GM12878 (cell line): Measurements from ENCODE around the gene MAD1L1. TPM values are rescaled to one million over a fixed set of nuclear protein-coding genes. Genes with fewer than 3 reads are reported as not detected.

Experiments
- ATAC-seq: fragments of 200-7000 bp; cut with Tn5 transposase; 3 replicates; pipeline ENCODE4 v1.9.1; 2020; ENCODE audit warnings: mild to moderate bottlenecking, moderate library complexity
- BruUV-seq: library from RNA; stranded (reverse); fragments of 400-500 nt; replicated peaks from 2 replicates; lab custom pipeline; 2021; lab: Mats Ljungman, UMichigan
- CTCF ChIA-PET: fragments of 300-600 bp; sonication (Branson Sonifier 250); formaldehyde crosslinking; extraction: SDS; loops from one replicate; lab custom pipeline; 2021; ENCODE audit warnings: inconsistent platforms; lab: Yijun Ruan, JAX
- POLR2A ChIA-PET: fragments of 350-600 bp; formaldehyde crosslinking; extraction: SDS; loops from one replicate; lab custom pipeline; 2021; ENCODE audit warnings: inconsistent platforms; lab: Charles Lee
- RAD21 ChIA-PET: fragments of 300-600 bp; sonication (Branson Sonifier 250); formaldehyde crosslinking; loops from one replicate; lab custom pipeline; 2023; ENCODE audit warnings: antibody characterized with exemption; ENCODE audit not compliant: unreplicated experiment; lab: Charles Lee
- SMC1A ChIA-PET: fragments of 300-600 bp; sonication (Branson Sonifier 250); formaldehyde crosslinking; loops from one replicate; lab custom pipeline; 2023; ENCODE audit not compliant: unreplicated experiment, uncharacterized antibody; lab: Charles Lee
- DNase-seq: peaks from one replicate; pipeline ENCODE4 v3.0.0-alpha.2; 2011; ENCODE audit warnings: low read depth, low spot score
- FAIRE-seq: peaks from 3 replicates; lab custom pipeline; 2011; peaks lifted over from hg19 to GRCh38; lab: Jason Lieb, UNC
- H2AFZ ChIP-seq: 2 replicates; pipeline ENCODE4 v1.6.0; 2011; ENCODE audit warnings: low read depth, low read length, control low read depth; ENCODE audit not compliant: control insufficient read depth
- H3K27ac ChIP-seq: 2 replicates; pipeline ENCODE4 v1.5.1; 2011; ENCODE audit warnings: control low read depth; ENCODE audit not compliant: control insufficient read depth, insufficient read depth
- H3K27me3 ChIP-seq, 2 experiments: replicated peaks in 1 of 2; 2 replicates each; pipeline versions ENCODE4 v1.6.0 to v1.6.1; 2011; ENCODE audit warnings: low read length in 1 of 2; ENCODE audit not compliant: control insufficient read depth in 2 of 2, insufficient read depth in 2 of 2
- H3K36me3 ChIP-seq, 2 experiments: 2 replicates each; pipeline ENCODE4 v1.5.1; 2011; ENCODE audit warnings: low read length in 1 of 2; ENCODE audit not compliant: control insufficient read depth in 2 of 2, insufficient read depth in 2 of 2
- H3K4me1 ChIP-seq: 2 replicates; pipeline ENCODE4 v1.6.1; 2011; ENCODE audit warnings: mild to moderate bottlenecking, low read length, moderate library complexity, mixed read lengths; ENCODE audit not compliant: control insufficient read depth, insufficient read depth
- H3K4me2 ChIP-seq: 2 replicates; pipeline ENCODE4 v1.6.0; 2011; ENCODE audit warnings: control low read depth; ENCODE audit not compliant: control insufficient read depth, insufficient read depth
- H3K4me3 ChIP-seq: fragments of 200-600 bp; sonication (generic); 2 replicates; pipeline ENCODE4 v1.5.1; 2016
- H3K79me2 ChIP-seq: 2 replicates; pipeline ENCODE4 v1.6.0; 2011; ENCODE audit warnings: low read length; ENCODE audit not compliant: control insufficient read depth, insufficient read depth
- H3K9ac ChIP-seq: 2 replicates; pipeline ENCODE4 v1.8.0; 2011; ENCODE audit warnings: low read length, control low read depth, mixed read lengths; ENCODE audit not compliant: control insufficient read depth, insufficient read depth
- H3K9me3 ChIP-seq: replicated peaks from 3 replicates; pipeline ENCODE4 v1.5.1; 2011; ENCODE audit warnings: mild to moderate bottlenecking, low read length; ENCODE audit not compliant: control insufficient read depth, insufficient read depth
- H4K20me1 ChIP-seq: 2 replicates; pipeline ENCODE4 v1.6.0; 2011; ENCODE audit not compliant: control insufficient read depth, insufficient read depth
- BHLHE40 ChIP-seq, 2 experiments: fragments of 450-650 bp in 1 of 2; IDR thresholded peaks; 2 replicates each; pipeline ENCODE4 v1.6.1; 2011 to 2017; ENCODE audit warnings: low read depth in 2 of 2, borderline replicate concordance in 1 of 2, improper control_type of control experiment in 1 of 2, low read length in 1 of 2, mild to moderate bottlenecking in 1 of 2
- CBX5 ChIP-seq: sonication (generic); IDR thresholded peaks from 2 replicates; pipeline ENCODE4 v1.6.1; 2016; ENCODE audit warnings: low read depth, moderate library complexity, mild to moderate bottlenecking, inconsistent platforms
- CREB1 ChIP-seq: IDR thresholded peaks from 2 replicates; pipeline ENCODE4 v1.6.1; 2012; ENCODE audit warnings: low read depth, mild to moderate bottlenecking, inconsistent platforms
- FOXK2 ChIP-seq: fragments of 450-650 bp; IDR thresholded peaks from 2 replicates; pipeline ENCODE4 v1.6.1; 2017; ENCODE audit warnings: mild to moderate bottlenecking, moderate library complexity
- FOXM1 ChIP-seq: IDR thresholded peaks from 2 replicates; pipeline ENCODE4 v1.6.1; 2012; ENCODE audit warnings: low read depth, mild to moderate bottlenecking, inconsistent platforms, low read length, moderate library complexity
- GABPA ChIP-seq: IDR thresholded peaks from 2 replicates; pipeline ENCODE4 v1.6.1; 2014; ENCODE audit warnings: antibody characterized with exemption, low read depth, mild to moderate bottlenecking, inconsistent platforms
- HDGF ChIP-seq: fragments of 450-650 bp; IDR thresholded peaks from 2 replicates; pipeline ENCODE4 v1.6.1; 2016; ENCODE audit warnings: antibody characterized with exemption
- HSF1 ChIP-seq: fragments of 150-350 bp; IDR thresholded peaks from 2 replicates; pipeline ENCODE4 v1.6.1; 2014; ENCODE audit warnings: mild to moderate bottlenecking, low read depth, low read length
- MEF2A ChIP-seq: IDR thresholded peaks from 2 replicates; pipeline ENCODE4 v1.6.1; 2011; ENCODE audit warnings: low read depth, mild to moderate bottlenecking, low read length, moderate library complexity; ENCODE audit not compliant: insufficient read depth
- MTA3 ChIP-seq: IDR thresholded peaks from 2 replicates; pipeline ENCODE4 v1.6.1; 2012; ENCODE audit warnings: low read length, inconsistent platforms, borderline replicate concordance
- NR2C1 ChIP-seq: fragments of 450-650 bp; IDR thresholded peaks from 2 replicates; pipeline ENCODE4 v1.6.1; 2017; ENCODE audit warnings: antibody characterized with exemption, mild to moderate bottlenecking, moderate library complexity
- NRF1 ChIP-seq: conservative IDR thresholded peaks from 2 replicates; pipeline ENCODE4 v1.6.1; 2011; ENCODE audit warnings: mild to moderate bottlenecking, low read depth, low read length, improper control_type of control experiment
- PML ChIP-seq: IDR thresholded peaks from 2 replicates; pipeline ENCODE4 v1.6.1; 2012; ENCODE audit warnings: low read length, inconsistent platforms
- RCOR1 ChIP-seq: conservative IDR thresholded peaks from 2 replicates; pipeline ENCODE4 v1.6.1; 2012; ENCODE audit warnings: low read depth, low read length, improper control_type of control experiment
- SMAD5 ChIP-seq: IDR thresholded peaks from 2 replicates; pipeline ENCODE4 v1.6.1; 2016; ENCODE audit warnings: antibody characterized with exemption, low read depth
- SREBF2 ChIP-seq: IDR thresholded peaks from 2 replicates; pipeline ENCODE4 v1.6.1; 2012; ENCODE audit warnings: mild to moderate bottlenecking, low read length
- SUZ12 ChIP-seq: fragments of 200-600 bp; sonication (generic); IDR thresholded peaks from one replicate; pipeline ENCODE4 v1.6.1; 2018; ENCODE audit warnings: antibody characterized with exemption, mild to moderate bottlenecking; ENCODE audit not compliant: unreplicated experiment
- YY1 ChIP-seq: IDR thresholded peaks from 2 replicates; pipeline ENCODE4 v1.6.1; 2011; ENCODE audit warnings: low read depth, mild to moderate bottlenecking, low read length
- ZNF687 ChIP-seq: fragments of 450-650 bp; IDR thresholded peaks from 2 replicates; pipeline ENCODE4 v1.6.1; 2017; ENCODE audit warnings: mild to moderate bottlenecking, moderate library complexity
- ZZZ3 ChIP-seq: IDR thresholded peaks from 2 replicates; pipeline ENCODE4 v1.6.1; 2011; ENCODE audit warnings: low read depth; ENCODE audit not compliant: control insufficient read depth, insufficient read length
- WGBS: methylation state at CpG from one replicate; pipeline ENCODE4 v1.1.6; 2016; ENCODE audit warnings: low lambda C conversion rate; ENCODE audit not compliant: insufficient replicate concordance, insufficient coverage; ENCODE audit errors: missing lambda C conversion rate; 5-methylcytosine and 5-hydroxymethylcytosine counted together
- in situ Hi-C: fragments of 300-500 bp; cut with MboI; formaldehyde crosslinking; loops from 9 replicates; pipeline ENCODE4 v1.14.3; 2018; ENCODE audit warnings: mixed read lengths
- intact Hi-C: fragments of 100-400 bp; cut with micrococcal nuclease; formaldehyde crosslinking; loops from one replicate; pipeline ENCODE4 v1.14.2; 2022; ENCODE audit not compliant: unreplicated experiment
- polyA plus RNA-seq, 11 experiments: library from polyadenylated mRNA; depleted of rRNA in 4 of 11; unstranded in 6 of 11; stranded (reverse) in 5 of 11; fragments of >200 nt; fragmentation: Nextera tagmentation in 4 of 11; fragmentation: Illumina TruSeq in 1 of 11; extraction: Ambion mirVana in 4 of 11; extraction: Trizol in 1 of 11; gene quantifications; 1 replicate in 1 of 11; 2 replicates in 10 of 11; pipeline versions ENCODE4 v1.2.1 to v1.2.3, GENCODE V29; 2011 to 2016; ENCODE audit warnings: inconsistent platforms in 2 of 11, missing spikeins in 2 of 11, low read depth in 1 of 11
- total RNA-seq, 4 experiments: library from RNA; depleted of rRNA in 3 of 4; stranded (reverse); fragments of >200 nt in 3 of 4; fragmentation: Illumina TruSeq in 1 of 4; extraction: Trizol in 1 of 4; gene quantifications; 2 replicates each; pipeline versions ENCODE4 v1.2.1 to v1.2.3, GENCODE V29; 2013 to 2021

The MAD1L1 gene
- total and polyA plus RNA-seq, 10 of the 15 experiments (the other 5 are each of a cell fraction or from before 2014, with no cell fraction given) = 2.2 to 76.8 (median 38.3) TPM

- no peak for TF ChIP-seq HSF1
- TF ChIP-seq CREB1 = no peak
- no peak for TF ChIP-seq SUZ12
- no peak for TF ChIP-seq ZZZ3
- TF ChIP-seq GABPA = no peak
- no peak for TF ChIP-seq RCOR1
- no peak for TF ChIP-seq HDGF
Measured at GRCh38 chr7:2032030-2032875, 200.5 kb downstream of the MAD1L1 start (continued).

GRCh38 chr7:2031451-2031845 lies 201.3 kb downstream of the MAD1L1 start:
- Histone ChIP-seq H3K4me1 (no peaks in the 10 kb centered on the region), H3K36me3 (no peaks in the 10 kb centered on the region; a peak in 1 of 4 replicates), H3K4me3 (no peak overlapping the region), H3K27ac (no peak overlapping the region), H3K9ac (no peak overlapping the region), H2AFZ (no peak overlapping the region), H3K9me3 (peaks cover 4% of the 10 kb centered on the region; the same call in 2 of the 3 replicates), H3K27me3 (no peaks in the 10 kb centered on the region), H3K4me2 (no peak overlapping the region), H3K79me2 (no peaks in the 10 kb centered on the region), H4K20me1 (no peaks in the 10 kb centered on the region)
- CTCF ChIA-PET = no interaction called here
- ATAC-seq = no peak
- WGBS = 88% methylated on average over 13 of the region's 13 CpGs
- POLR2A ChIA-PET = no interaction called here
- BruUV-seq = no TSS peak
- in situ Hi-C loops (no loop called here), intact Hi-C loops (no loop called here)
- RAD21 ChIA-PET = no interaction called here
- SMC1A ChIA-PET = no interaction called here
- DNase-seq = no peak
- FAIRE-seq = no peak
- TF ChIP-seq FOXK2 = no peak
- no peak for TF ChIP-seq PML
- no peak for TF ChIP-seq BHLHE40 (IDR thresholded peaks at IDR 0.05; ENCODE audit: borderline replicate concordance in 1 of 2, low read depth in 2 of 2, low read length in 1 of 2)
- no peak for TF ChIP-seq CBX5
- TF ChIP-seq SMAD5 = no peak
- TF ChIP-seq NR2C1 = no peak
- no peak for TF ChIP-seq ZNF687
- TF ChIP-seq SREBF2 = no peak
- no peak for TF ChIP-seq FOXM1
- no peak for TF ChIP-seq MTA3
- no peak for TF ChIP-seq YY1
- TF ChIP-seq MEF2A = no peak
- no peak for TF ChIP-seq NRF1
